Right ventricle myocardium inferior (tissue), 1 donor: Measurements from ENCODE around the gene FOXN1. TPM values are rescaled to one million over a fixed set of nuclear protein-coding genes. Genes with fewer than 3 reads are reported as not detected.
"Not testable (repeated sequence)": the region's sequence is repeated elsewhere in the genome, so short reads cannot be mapped to it uniquely, and the experiment has no call there.

ENCODE experiments used
- ATAC-seq: fragments of 200-7000 bp; cut with Tn5 transposase; one replicate; pipeline ENCODE4 v1.9.1; 2020; ENCODE audit warnings: mild to moderate bottlenecking, moderate library complexity
- DNase-seq: peaks from one replicate; pipeline ENCODE4 v3.0.0; 2021; ENCODE audit errors: missing footprints
- intact Hi-C: fragments of 100-400 bp; cut with DNase I; formaldehyde crosslinking; loops from one replicate; pipeline ENCODE4 v1.11.0; 2022
- total RNA-seq: library from RNA; stranded (reverse); fragmentation: NEBNext Ultra II Directional; extraction: Animal tissue kit (Norgen Biotek cat#: 25700); gene quantifications from one replicate; pipeline ENCODE4 v1.2.1, GENCODE V29; 2021
- donor health status: DM: no; HTN: yes; CAD: no; lungs with severe emphysema.

FOXN1 gene
- total RNA-seq, 1 donor from 2014 or later = not detected

GRCh38 chr17:28576016-28576415 lies 69.9 kb downstream of the FOXN1 start:
- DNase-seq, intact Hi-C loops, ATAC-seq: not testable (repeated sequence)

GRCh38 chr17:28576758-28577465 lies 70.8 kb downstream of the FOXN1 start, which contains the start of gene ALDOC:
ALDOC (minus strand) TSS chr17:28576895; CDS start chr17:28575532, 1,363 bp downstream.
- intact Hi-C loops = no loop called here
- ATAC-seq (peak; percentile 91), DNase-seq (peak; percentile 99)

- no peak for ATAC-seq
- intact Hi-C loops = no loop called here
- no peak for DNase-seq
Measured at GRCh38 chr17:28577466-28577824, 71.3 kb downstream of the FOXN1 start.

GRCh38 chr17:28578246-28579195 lies 72.4 kb downstream of the FOXN1 start:
- ATAC-seq (no peak), DNase-seq (no peak)
- intact Hi-C loops = no loop called here

GRCh38 chr17:28579526-28579925 lies 73.4 kb downstream of the FOXN1 start:
- no peak for DNase-seq
- intact Hi-C loops = no loop called here
- ATAC-seq = no peak

GRCh38 chr17:28580959-28581358 lies 74.8 kb downstream of the FOXN1 start:
- ATAC-seq = no peak
- intact Hi-C loops = no loop called here
- no peak for DNase-seq

- no peak for ATAC-seq
- intact Hi-C loops = no loop called here
- no peak for DNase-seq
Measured at GRCh38 chr17:28582513-28582912, 76.4 kb downstream of the FOXN1 start.

GRCh38 chr17:28584434-28584833 lies 78.3 kb downstream of the FOXN1 start:
- ATAC-seq (no peak), DNase-seq (no peak)
- intact Hi-C loops = no loop called here

GRCh38 chr17:28585851-28586250 lies 79.7 kb downstream of the FOXN1 start:
- ATAC-seq (no peak), DNase-seq (no peak)
- intact Hi-C loops = no loop called here

Other genes with a start within 250 kb of the FOXN1 start
- 2.3 TPM for gene TMEM97, start 187.1 kb upstream of the FOXN1 start, total RNA-seq
- gene IFT20, start 170.9 kb upstream of the FOXN1 start, total RNA-seq = 11.6 TPM
- gene TNFAIP1, start 170.6 kb upstream of the FOXN1 start, total RNA-seq = 32.9 TPM
- 160 TPM for gene POLDIP2, start 148.8 kb upstream of the FOXN1 start, total RNA-seq
- not detected for gene SEBOX, start 141.1 kb upstream of the FOXN1 start, total RNA-seq
- 36.9 TPM for gene VTN, start 136.0 kb upstream of the FOXN1 start, total RNA-seq
- 6.2 TPM for gene SARM1, start 134.7 kb upstream of the FOXN1 start, total RNA-seq
- gene SLC46A1, start 100.1 kb upstream of the FOXN1 start, total RNA-seq = 7.7 TPM
- not detected for gene SLC13A2, start 32.7 kb upstream of the FOXN1 start, total RNA-seq
- gene UNC119, start 46.3 kb downstream of the FOXN1 start, total RNA-seq = 22.2 TPM
- 41.1 TPM for gene PIGS, start 65.2 kb downstream of the FOXN1 start, total RNA-seq
- 396 TPM for gene ALDOC, start 70.5 kb downstream of the FOXN1 start, total RNA-seq
- 1.6 TPM for gene SPAG5, start 92.7 kb downstream of the FOXN1 start, total RNA-seq
- 5.0 TPM for gene RSKR, start 107.8 kb downstream of the FOXN1 start, total RNA-seq
- 78.6 TPM for gene BLTP2, start 138.8 kb downstream of the FOXN1 start, total RNA-seq
- 31.5 TPM for gene SDF2, start 155.6 kb downstream of the FOXN1 start, total RNA-seq
- 41.0 TPM for gene SUPT6H, start 155.9 kb downstream of the FOXN1 start, total RNA-seq
- 0.73 TPM for gene PROCA1, start 205.5 kb downstream of the FOXN1 start, total RNA-seq
- 16.2 TPM for gene RAB34, start 211.5 kb downstream of the FOXN1 start, total RNA-seq
- 945 TPM for gene RPL23A, start 213.6 kb downstream of the FOXN1 start, total RNA-seq
- 2.4 TPM for gene TLCD1, start 219.9 kb downstream of the FOXN1 start, total RNA-seq
- 0.60 TPM for gene NEK8, start 222.4 kb downstream of the FOXN1 start, total RNA-seq
- gene TRAF4, start 237.7 kb downstream of the FOXN1 start, total RNA-seq = 3.8 TPM